ENCODE measurements around the gene LYRM7. TPM values are rescaled to one million over a fixed set of nuclear protein-coding genes. Genes with fewer than 3 reads are reported as not detected.

LYRM7 gene
- total and polyA plus RNA-seq, 2 donors (not counting 1 experiment from before 2014, with no cell fraction given) = 4.8 to 6.9 TPM

- no peak overlapping the region for H3K4me2 ChIP-seq (ENCODE audit: extremely low read depth, insufficient read depth, low read length)
- TF ChIP-seq, protein P1, sequence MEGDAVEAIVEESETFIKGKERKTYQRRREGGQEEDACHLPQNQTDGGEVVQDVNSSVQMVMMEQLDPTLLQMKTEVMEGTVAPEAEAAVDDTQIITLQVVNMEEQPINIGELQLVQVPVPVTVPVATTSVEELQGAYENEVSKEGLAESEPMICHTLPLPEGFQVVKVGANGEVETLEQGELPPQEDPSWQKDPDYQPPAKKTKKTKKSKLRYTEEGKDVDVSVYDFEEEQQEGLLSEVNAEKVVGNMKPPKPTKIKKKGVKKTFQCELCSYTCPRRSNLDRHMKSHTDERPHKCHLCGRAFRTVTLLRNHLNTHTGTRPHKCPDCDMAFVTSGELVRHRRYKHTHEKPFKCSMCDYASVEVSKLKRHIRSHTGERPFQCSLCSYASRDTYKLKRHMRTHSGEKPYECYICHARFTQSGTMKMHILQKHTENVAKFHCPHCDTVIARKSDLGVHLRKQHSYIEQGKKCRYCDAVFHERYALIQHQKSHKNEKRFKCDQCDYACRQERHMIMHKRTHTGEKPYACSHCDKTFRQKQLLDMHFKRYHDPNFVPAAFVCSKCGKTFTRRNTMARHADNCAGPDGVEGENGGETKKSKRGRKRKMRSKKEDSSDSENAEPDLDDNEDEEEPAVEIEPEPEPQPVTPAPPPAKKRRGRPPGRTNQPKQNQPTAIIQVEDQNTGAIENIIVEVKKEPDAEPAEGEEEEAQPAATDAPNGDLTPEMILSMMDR (conservative IDR thresholded peaks at IDR 0.05 in 1 of 2, IDR thresholded peaks at IDR 0.05 in 1 of 2; ENCODE audit: low read depth in 1 of 2, low read length in 2 of 2) = no peak
- TF ChIP-seq EZH2 (IDR thresholded peaks at IDR 0.05; ENCODE audit: low read length, missing control alignments) = no peak
Observed at GRCh38 chr5:131220566-131220965, 49.8 kb downstream of the LYRM7 start.

DNA sequence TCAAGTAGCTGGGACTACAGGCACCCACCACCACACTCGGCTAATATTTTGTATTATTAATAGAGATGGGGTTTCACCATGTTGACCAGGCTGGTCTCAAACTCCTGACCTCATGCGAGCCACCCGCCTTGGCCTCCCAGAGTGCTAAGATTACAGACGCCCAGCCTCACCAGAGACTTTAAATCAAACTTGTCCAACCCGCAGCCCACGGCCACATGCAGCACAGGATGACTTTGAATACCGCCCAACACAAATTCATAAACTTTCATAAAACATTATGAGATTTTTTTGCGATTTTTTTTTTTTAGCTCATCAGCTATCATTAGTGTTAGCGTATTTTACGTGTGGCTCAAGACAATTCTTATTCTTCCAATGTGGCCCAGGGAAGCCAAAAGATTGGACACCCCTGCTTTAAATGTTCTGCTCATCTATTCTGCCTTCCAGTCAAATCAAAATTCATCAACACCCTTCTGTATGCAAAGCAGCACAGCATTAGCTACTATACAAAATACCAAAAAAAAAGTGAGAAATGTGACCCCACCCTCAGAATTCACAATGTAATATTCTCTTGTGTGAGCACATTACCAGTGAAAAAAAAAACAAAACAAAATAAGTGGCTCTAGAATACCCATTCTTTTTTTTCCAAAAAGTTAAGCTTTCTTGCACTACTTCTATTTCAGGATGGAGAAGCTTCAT is 50.4 kb downstream of the LYRM7 start:
- Histone ChIP-seq H2AFZ (ENCODE audit: low read length) (no peak overlapping the region), H3K27ac (ENCODE audit: insufficient read depth, low read length) (no peak overlapping the region), H3K36me3 (ENCODE audit: control insufficient read depth, insufficient read depth, low read length) (no peaks in the 10 kb centered on the region), H3K27me3 (ENCODE audit: control insufficient read depth, insufficient read depth, low read length) (no peaks in the 10 kb centered on the region), H3K9ac (ENCODE audit: insufficient read depth, low read length) (no peak overlapping the region), H3K79me2 (ENCODE audit: control insufficient read depth, insufficient read depth, low read length) (no peaks in the 10 kb centered on the region), H3K9me3 (ENCODE audit: control insufficient read depth, insufficient read depth, low read depth, low read length) (no peaks in the 10 kb centered on the region), H3K4me2 (ENCODE audit: extremely low read depth, insufficient read depth, low read length) (no peak overlapping the region), H3K4me1 (ENCODE audit: control insufficient read depth, extremely low read depth, insufficient read depth, low read length) (no peaks in the 10 kb centered on the region), H3K4me3 (replicated peaks in 1 of 4; ENCODE audit: control extremely low read depth in 1 of 4, insufficient read depth in 1 of 4, low read depth in 3 of 4, low read length in 4 of 4) (no peak overlapping the region), H4K20me1 (ENCODE audit: control insufficient read depth, extremely low read depth, insufficient read depth, low read length) (no peaks in the 10 kb centered on the region)
- DNase-seq (ENCODE audit: low read depth in 2 of 2) = no peak
- TF ChIP-seq EZH2 (IDR thresholded peaks at IDR 0.05; ENCODE audit: low read length, missing control alignments) = no peak
- TF ChIP-seq, protein P1 (conservative IDR thresholded peaks at IDR 0.05 in 1 of 2, IDR thresholded peaks at IDR 0.05 in 1 of 2; ENCODE audit: low read depth in 1 of 2, low read length in 2 of 2) = no peak

More at GRCh38 chr5:131220566-131220965, 49.8 kb downstream of the LYRM7 start:
- Histone ChIP-seq H3K36me3 (ENCODE audit: control insufficient read depth, insufficient read depth, low read length) (no peaks in the 10 kb centered on the region), H2AFZ (ENCODE audit: low read length) (no peak overlapping the region), H3K9me3 (ENCODE audit: control insufficient read depth, insufficient read depth, low read depth, low read length) (no peaks in the 10 kb centered on the region), H3K9ac (ENCODE audit: insufficient read depth, low read length) (no peak overlapping the region), H3K79me2 (ENCODE audit: control insufficient read depth, insufficient read depth, low read length) (no peaks in the 10 kb centered on the region), H4K20me1 (ENCODE audit: control insufficient read depth, extremely low read depth, insufficient read depth, low read length) (no peaks in the 10 kb centered on the region), H3K4me3 (replicated peaks in 1 of 4; ENCODE audit: control extremely low read depth in 1 of 4, insufficient read depth in 1 of 4, low read depth in 3 of 4, low read length in 4 of 4) (no peak overlapping the region), H3K27ac (ENCODE audit: insufficient read depth, low read length) (no peak overlapping the region), H3K27me3 (ENCODE audit: control insufficient read depth, insufficient read depth, low read length) (no peaks in the 10 kb centered on the region), H3K4me1 (ENCODE audit: control insufficient read depth, extremely low read depth, insufficient read depth, low read length) (no peaks in the 10 kb centered on the region)
- DNase-seq (ENCODE audit: low read depth in 2 of 2) = peak in 1 of 2 donors; percentile 13

GRCh38 chr5:131221888-131222287 is 51.1 kb downstream of the LYRM7 start:
- no peak overlapping the region for H2AFZ ChIP-seq (ENCODE audit: low read length)
- no peak overlapping the region for H3K4me2 ChIP-seq (ENCODE audit: extremely low read depth, insufficient read depth, low read length)

More at GRCh38 chr5:131221888-131222287, 51.1 kb downstream of the LYRM7 start:
- Histone ChIP-seq H4K20me1 (ENCODE audit: control insufficient read depth, extremely low read depth, insufficient read depth, low read length) (no peaks in the 10 kb centered on the region), H3K4me1 (ENCODE audit: control insufficient read depth, extremely low read depth, insufficient read depth, low read length) (no peaks in the 10 kb centered on the region), H3K4me3 (replicated peaks in 1 of 4; ENCODE audit: control extremely low read depth in 1 of 4, insufficient read depth in 1 of 4, low read depth in 3 of 4, low read length in 4 of 4) (no peak overlapping the region), H3K27me3 (ENCODE audit: control insufficient read depth, insufficient read depth, low read length) (no peaks in the 10 kb centered on the region), H3K27ac (ENCODE audit: insufficient read depth, low read length) (no peak overlapping the region), H3K9ac (ENCODE audit: insufficient read depth, low read length) (no peak overlapping the region), H3K9me3 (ENCODE audit: control insufficient read depth, insufficient read depth, low read depth, low read length) (no peaks in the 10 kb centered on the region), H3K36me3 (ENCODE audit: control insufficient read depth, insufficient read depth, low read length) (no peaks in the 10 kb centered on the region), H3K79me2 (ENCODE audit: control insufficient read depth, insufficient read depth, low read length) (no peaks in the 10 kb centered on the region)
- peak; percentile 29 to 61 for DNase-seq (ENCODE audit: low read depth in 2 of 2)
- no peak for TF ChIP-seq EZH2 (IDR thresholded peaks at IDR 0.05; ENCODE audit: low read length, missing control alignments)
- TF ChIP-seq, protein P1 (conservative IDR thresholded peaks at IDR 0.05 in 1 of 2, IDR thresholded peaks at IDR 0.05 in 1 of 2; ENCODE audit: low read depth in 1 of 2, low read length in 2 of 2) = no peak
